Activated naive CD8-positive, alpha-beta T cell (primary cell): Measurements from ENCODE around the gene CD274.
"Not testable (repeated sequence)": the region's sequence is repeated elsewhere in the genome, so short reads cannot be mapped to it uniquely, and the experiment has no call there.

Experiments used
- H3K27ac Mint-ChIP-seq: one replicate; pipeline ENCODE4 v1.8.0; 2021; ENCODE audit warnings: mixed read lengths
- H3K27me3 Mint-ChIP-seq: one replicate; pipeline ENCODE4 v1.8.0; 2021; ENCODE audit warnings: mixed read lengths
- H3K36me3 Mint-ChIP-seq: one replicate; pipeline ENCODE4 v1.8.0; 2021; ENCODE audit warnings: mixed read lengths
- H3K4me1 Mint-ChIP-seq: one replicate; pipeline ENCODE4 v1.8.0; 2021; ENCODE audit warnings: low read depth, mixed read lengths
- H3K4me3 Mint-ChIP-seq: one replicate; pipeline ENCODE4 v1.8.0; 2021; ENCODE audit warnings: mild to moderate bottlenecking, mixed read lengths
- H3K9me3 Mint-ChIP-seq: one replicate; pipeline ENCODE4 v1.8.0; 2021; ENCODE audit warnings: low read depth, mixed read lengths

The CD274 gene

DNA sequence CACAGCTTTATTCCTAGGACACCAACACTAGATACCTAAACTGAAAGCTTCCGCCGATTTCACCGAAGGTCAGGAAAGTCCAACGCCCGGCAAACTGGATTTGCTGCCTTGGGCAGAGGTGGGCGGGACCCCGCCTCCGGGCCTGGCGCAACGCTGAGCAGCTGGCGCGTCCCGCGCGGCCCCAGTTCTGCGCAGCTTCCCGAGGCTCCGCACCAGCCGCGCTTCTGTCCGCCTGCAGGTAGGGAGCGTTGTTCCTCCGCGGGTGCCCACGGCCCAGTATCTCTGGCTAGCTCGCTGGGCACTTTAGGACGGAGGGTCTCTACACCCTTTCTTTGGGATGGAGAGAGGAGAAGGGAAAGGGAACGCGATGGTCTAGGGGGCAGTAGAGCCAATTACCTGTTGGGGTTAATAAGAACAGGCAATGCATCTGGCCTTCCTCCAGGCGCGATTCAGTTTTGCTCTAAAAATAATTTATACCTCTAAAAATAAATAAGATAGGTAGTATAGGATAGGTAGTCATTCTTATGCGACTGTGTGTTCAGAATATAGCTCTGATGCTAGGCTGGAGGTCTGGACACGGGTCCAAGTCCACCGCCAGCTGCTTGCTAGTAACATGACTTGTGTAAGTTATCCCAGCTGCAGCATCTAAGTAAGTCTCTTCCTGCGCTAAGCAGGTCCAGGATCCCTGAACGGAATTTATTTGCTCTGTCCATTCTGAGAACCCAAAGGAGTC, at the start of gene CD274:
Gene CD274 (plus strand): TSS at position 184 of the 733 bp plus-strand sequence. CDS start 5,572 bp downstream, outside the sequence.
- Mint-ChIP-seq H3K27ac (peak within 1 kb of the TSS; percentile 95), H3K4me1 (peaks cover 76% of the 10 kb centered on the region), H3K27me3 (no peaks in the 10 kb centered on the region), H3K9me3 (no peaks in the 10 kb centered on the region), H3K4me3 (peak within 1 kb of the TSS; percentile 92), H3K36me3 (peaks cover 7% of the 10 kb centered on the region)

DNA sequence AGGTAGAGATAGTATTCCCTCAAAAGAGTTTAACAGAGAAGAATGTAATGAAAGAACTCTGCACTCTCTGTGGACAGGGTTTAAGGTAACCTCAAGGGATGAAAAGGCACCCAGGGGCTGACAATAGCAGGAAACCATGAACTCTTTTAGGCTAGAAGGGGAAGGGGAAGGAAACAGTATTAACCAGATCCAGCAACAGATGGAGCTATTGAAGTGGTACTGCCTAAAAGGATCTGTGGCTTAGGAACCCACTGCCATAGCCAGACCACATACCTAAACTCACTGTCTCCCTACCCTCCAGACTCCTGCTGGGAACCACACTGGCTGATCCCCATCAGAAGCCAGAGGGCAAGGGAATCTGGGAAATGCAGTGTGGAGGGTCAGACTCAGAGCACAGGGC, 48.1 kb upstream of the CD274 start:
- H3K4me1 Mint-ChIP-seq = peaks cover 33% of the 10 kb centered on the region
- no peak overlapping the region for H3K4me3 Mint-ChIP-seq
- no peak overlapping the region for H3K27ac Mint-ChIP-seq
- H3K27me3 Mint-ChIP-seq = no peaks in the 10 kb centered on the region
- H3K9me3 Mint-ChIP-seq = peaks cover 3% of the 10 kb centered on the region
- H3K36me3 Mint-ChIP-seq = peaks cover 24% of the 10 kb centered on the region

DNA sequence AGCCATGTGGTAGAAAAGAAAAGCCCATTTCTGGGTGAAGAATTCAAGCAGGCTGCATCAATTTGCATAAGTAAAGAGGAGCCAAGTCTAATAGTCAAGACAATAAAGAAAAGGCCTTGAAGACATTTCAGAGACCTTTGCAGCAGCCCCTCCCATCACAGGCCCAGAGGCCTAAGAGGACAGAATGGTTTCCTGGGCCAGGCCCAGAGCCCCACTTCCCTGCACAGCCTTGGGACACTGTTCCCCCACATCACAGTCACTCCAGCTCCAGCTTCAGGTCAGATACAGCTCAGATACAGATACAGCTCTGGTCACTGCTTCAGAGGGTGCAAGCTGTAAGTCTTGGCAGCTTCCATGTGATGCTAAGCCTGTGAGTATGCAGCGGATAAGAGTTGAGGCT, 41.7 kb upstream of the CD274 start:
- peaks cover 21% of the 10 kb centered on the region for H3K9me3 Mint-ChIP-seq
- H3K27ac Mint-ChIP-seq = no peak overlapping the region
- no peak overlapping the region for H3K4me3 Mint-ChIP-seq
- H3K36me3 Mint-ChIP-seq = peaks cover 45% of the 10 kb centered on the region
- H3K4me1 Mint-ChIP-seq = peaks cover 10% of the 10 kb centered on the region
- H3K27me3 Mint-ChIP-seq = no peaks in the 10 kb centered on the region

DNA sequence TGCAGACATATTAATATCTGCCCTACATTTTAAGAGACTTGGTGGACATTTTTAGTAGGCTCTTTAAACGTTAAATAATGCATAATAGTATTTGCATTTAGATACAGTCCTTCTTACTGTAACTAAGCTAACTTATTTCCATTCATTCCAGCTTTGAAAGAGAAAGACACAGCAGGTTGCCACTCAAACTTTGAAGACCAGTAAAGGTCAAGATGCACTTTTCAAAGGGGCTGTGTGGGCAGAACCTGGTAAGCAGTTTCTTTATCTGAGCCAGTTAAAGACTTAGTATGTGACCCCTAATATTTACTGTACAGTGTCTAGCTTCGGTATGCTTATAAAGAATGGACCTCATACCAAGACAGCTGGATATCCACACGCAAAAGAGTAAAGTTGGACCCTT, 33.4 kb upstream of the CD274 start:
- Mint-ChIP-seq H3K27me3 (no peaks in the 10 kb centered on the region), H3K36me3 (peaks cover 34% of the 10 kb centered on the region), H3K4me1 (peaks cover 8% of the 10 kb centered on the region), H3K27ac (no peak overlapping the region), H3K4me3 (no peak overlapping the region), H3K9me3 (peaks cover 7% of the 10 kb centered on the region)

DNA sequence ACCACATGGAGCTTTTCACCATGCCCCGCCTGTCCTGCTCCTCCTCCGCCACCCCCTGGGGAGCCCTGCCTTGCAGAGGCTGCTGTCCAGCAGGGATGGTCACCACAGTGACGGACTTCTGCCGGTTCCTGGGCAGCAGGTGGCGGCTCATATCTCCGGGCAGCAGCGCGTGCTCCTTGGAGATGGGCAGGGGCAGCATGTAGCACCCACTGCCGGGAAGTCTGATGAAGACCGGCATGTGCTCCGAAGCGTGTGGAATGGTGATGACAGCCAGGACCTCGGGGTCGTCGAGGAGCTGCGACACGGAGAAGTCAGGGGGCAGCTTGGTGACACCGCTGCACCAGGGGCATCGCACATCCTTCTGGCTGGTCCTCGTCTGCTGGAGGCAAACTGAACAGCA, 31.9 kb upstream of the CD274 start:
- H3K36me3 Mint-ChIP-seq = peaks cover 23% of the 10 kb centered on the region
- H3K27me3 Mint-ChIP-seq = no peaks in the 10 kb centered on the region
- H3K4me1 Mint-ChIP-seq = peaks cover 8% of the 10 kb centered on the region
- H3K9me3 Mint-ChIP-seq = no peaks in the 10 kb centered on the region
- no peak overlapping the region for H3K27ac Mint-ChIP-seq
- no peak overlapping the region for H3K4me3 Mint-ChIP-seq

DNA sequence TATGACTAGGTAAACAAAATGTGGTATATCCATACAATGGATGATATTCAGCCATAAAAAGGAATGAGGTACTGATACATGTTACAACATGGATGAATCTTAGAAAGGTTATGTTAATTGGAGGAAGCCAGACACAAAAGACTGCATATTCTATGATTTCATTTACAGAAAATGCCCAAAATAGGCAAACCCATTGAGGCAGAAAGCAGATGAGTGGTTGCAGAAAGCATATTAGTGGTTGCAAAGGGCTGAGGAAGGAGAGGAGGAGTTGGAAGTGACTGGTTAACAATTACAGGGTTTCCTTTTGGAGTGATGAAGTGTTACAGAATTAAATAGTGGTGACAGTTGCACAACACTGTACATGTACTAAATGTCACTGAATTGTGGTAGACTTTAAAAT, 30.4 kb upstream of the CD274 start:
- Mint-ChIP-seq H3K9me3 (no peaks in the 10 kb centered on the region), H3K4me1 (peaks cover 8% of the 10 kb centered on the region), H3K4me3 (no peak overlapping the region), H3K27ac (no peak overlapping the region), H3K27me3 (no peaks in the 10 kb centered on the region), H3K36me3 (peaks cover 21% of the 10 kb centered on the region)

DNA sequence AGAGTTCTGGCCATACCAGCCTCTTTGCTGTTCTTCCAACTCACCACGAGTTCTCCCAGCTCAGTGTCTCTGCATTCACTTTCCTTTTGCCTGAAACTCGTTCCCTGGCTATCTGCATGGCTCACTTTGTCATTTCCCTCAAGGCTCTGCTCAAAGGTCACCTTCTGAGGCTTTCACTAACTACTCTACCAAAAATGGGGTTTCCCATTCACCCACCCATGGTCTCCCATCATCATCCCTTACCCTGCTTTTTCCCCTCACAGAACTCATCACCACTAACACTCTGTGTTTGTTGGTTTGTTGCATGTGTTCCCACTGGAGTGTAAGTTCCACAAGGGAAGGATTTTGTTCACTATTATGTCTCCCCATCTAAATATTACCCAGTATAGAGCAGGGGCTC, 29.2 kb upstream of the CD274 start:
- peak overlapping the region; percentile 2 for H3K27ac Mint-ChIP-seq

DNA sequence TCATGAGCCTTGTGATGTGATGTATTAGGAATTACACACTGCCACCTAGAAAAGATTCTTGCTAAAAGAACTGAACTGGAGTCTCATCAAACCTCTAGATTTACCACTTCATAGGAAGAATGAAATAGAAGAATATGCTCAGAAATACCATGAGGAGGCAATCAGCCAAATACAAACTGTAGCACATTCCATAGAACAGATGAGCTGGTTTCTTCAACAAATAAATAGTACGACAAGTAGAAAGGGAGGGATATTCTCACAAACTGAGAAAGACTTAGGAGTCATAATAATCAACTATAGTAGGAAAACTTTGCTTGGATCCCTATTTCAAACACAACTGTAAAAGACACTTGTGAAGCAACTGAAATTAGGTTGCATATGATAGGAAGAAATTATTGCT, 28.1 kb upstream of the CD274 start:
- Mint-ChIP-seq H3K4me3 (no peak overlapping the region), H3K36me3 (peaks cover 15% of the 10 kb centered on the region), H3K27ac (no peak overlapping the region), H3K27me3 (no peaks in the 10 kb centered on the region), H3K9me3 (no peaks in the 10 kb centered on the region), H3K4me1 (peaks cover 6% of the 10 kb centered on the region)

More for the DNA sequence above, 29.2 kb upstream of the CD274 start:
- Mint-ChIP-seq H3K4me3 (no peak overlapping the region), H3K4me1 (peaks cover 6% of the 10 kb centered on the region), H3K9me3 (no peaks in the 10 kb centered on the region), H3K36me3 (peaks cover 16% of the 10 kb centered on the region), H3K27me3 (no peaks in the 10 kb centered on the region)

DNA sequence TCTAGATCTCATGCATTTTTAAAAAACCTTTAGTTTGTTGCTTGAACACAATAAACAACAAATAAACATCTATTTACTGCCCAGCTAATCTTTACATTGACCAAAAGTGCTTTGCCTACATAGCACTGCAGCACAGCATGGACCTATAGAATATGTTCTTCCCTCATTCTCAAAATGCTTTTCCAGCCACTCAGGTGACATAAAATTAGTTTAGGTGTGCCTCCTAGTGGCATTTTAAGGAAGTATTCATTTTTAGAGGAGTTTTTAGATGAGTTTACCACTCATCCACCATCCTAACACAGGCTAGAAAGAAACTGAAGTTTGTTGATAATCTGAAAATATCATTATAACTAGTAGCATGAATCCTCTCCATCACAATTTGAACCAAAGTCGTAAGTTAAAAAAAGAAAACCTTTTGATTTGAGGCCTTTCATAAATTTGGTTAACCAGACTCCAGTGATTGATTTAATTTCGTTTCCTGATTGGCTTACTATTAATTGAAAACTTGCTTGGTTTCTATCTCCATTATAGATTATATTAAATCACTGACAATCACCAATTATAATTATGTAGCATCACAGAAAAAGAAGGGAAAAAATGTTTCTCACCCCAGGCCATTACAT, 25.2 kb upstream of the CD274 start:
- Mint-ChIP-seq H3K4me3 (no peak overlapping the region), H3K27ac (no peak overlapping the region), H3K4me1 (peaks cover 6% of the 10 kb centered on the region), H3K27me3 (no peaks in the 10 kb centered on the region), H3K9me3 (no peaks in the 10 kb centered on the region), H3K36me3 (peaks cover 4% of the 10 kb centered on the region)

DNA sequence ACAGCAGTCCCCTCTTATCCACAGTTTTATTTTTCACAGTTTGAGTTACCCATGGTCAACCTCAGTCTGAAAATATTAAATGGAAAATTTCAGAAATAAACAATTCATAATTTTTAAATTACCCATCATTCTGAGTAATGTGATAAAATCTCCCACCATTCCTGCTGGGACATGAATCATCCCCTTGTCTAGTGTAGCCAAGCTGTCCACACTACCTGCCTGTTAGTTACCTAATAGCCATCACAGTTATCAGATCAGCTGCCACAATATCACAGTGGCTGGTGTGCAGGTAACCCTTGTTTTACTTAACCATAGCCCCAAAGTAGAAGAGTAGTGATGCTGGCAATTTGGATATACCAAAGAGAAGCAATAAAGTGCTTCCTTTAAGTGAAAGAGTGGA, 23.3 kb upstream of the CD274 start:
- Mint-ChIP-seq H3K27me3 (no peaks in the 10 kb centered on the region), H3K9me3 (no peaks in the 10 kb centered on the region), H3K4me1 (no peaks in the 10 kb centered on the region), H3K27ac (no peak overlapping the region), H3K36me3 (peaks cover 9% of the 10 kb centered on the region), H3K4me3 (no peak overlapping the region)

DNA sequence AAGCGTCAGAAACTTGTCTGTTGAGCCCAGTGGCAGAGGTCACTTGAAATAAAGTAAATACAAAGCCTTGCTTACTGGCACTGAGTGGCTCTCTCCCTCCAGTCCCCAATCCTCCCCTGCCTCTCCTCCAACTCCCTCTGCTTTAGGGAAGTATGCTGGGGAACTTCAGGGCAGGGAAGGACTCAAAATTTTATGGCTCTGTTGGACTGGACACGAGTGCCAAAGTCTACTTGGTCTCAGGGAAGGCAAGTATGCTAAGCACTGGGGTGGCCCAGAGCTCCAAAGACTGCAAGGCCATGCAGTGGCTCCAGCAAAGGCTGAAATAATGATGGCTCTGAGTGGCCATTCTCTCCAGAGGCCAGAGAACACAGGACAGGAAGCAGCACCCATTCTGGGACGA, 22.2 kb upstream of the CD274 start:
- Mint-ChIP-seq H3K27ac (no peak overlapping the region), H3K4me3 (no peak overlapping the region), H3K36me3 (peaks cover 9% of the 10 kb centered on the region), H3K27me3 (no peaks in the 10 kb centered on the region), H3K4me1 (no peaks in the 10 kb centered on the region), H3K9me3 (no peaks in the 10 kb centered on the region)

DNA sequence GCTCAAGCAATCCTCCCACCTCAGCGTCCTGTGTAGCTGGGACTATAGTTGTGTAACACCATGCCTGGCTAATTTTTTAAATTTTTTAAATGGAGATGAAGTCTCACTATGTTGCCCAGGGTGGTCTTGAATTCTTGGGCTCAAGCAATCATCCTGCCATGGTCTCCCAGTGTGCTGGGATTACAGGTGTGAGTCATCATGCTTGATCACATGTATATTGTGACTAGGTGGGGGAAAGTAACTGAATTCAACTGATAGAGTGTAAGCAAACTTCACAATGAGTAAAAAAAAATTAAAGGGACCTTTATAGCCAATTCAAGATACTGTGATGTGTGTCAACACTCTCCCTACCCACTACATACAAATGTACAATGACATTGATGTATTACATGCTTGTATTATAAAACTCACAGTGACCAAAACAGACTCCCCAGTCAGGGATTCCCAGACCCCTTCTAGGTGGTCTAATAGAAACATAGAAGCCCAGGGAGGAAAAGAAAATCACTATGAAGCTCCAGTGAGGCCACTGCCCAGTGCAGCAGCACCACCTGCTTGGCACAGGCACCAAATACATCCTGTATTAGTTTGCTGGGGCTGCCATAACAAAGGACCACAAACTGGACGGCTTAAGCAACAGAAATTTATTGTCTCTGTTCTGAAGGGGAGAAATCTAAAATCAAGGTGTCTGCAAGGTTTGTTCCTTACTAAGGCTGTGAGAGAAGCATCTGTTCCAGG, 21.4 kb upstream of the CD274 start:
- peaks cover 9% of the 10 kb centered on the region for H3K36me3 Mint-ChIP-seq
- no peaks in the 10 kb centered on the region for H3K9me3 Mint-ChIP-seq
- no peaks in the 10 kb centered on the region for H3K27me3 Mint-ChIP-seq
- no peak overlapping the region for H3K4me3 Mint-ChIP-seq
- H3K27ac Mint-ChIP-seq = no peak overlapping the region
- H3K4me1 Mint-ChIP-seq = no peaks in the 10 kb centered on the region

DNA sequence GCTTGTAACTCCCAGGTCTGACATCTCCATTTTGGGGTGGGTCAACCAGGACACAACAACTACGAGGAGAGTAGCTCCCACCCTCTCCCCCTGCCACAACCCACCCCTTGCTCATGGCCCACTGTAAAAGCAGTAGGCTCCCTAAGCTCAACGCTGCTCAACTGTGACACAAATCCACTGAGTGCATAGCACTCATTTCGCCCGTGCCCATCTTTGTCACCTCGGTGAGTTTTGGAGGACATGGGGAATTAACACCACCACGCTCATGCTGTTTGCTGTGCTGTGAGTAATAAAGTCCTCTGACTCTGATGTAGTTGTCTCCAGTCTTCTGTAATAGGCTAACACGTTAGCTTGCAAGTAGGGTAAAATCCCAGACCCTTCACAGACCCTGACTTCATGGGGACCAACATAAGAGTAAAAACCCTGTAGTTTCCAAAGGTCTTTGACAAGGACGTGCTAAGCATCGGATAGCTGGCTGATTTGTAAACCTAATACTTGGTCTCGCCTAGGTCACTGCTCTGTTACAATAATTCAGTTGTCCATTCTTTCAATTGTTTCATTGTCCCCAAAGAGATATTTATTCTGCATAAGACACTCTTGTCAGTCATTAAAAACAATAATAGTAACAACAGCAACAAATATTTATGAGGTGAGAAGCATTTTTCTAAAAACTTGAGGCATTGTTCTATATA, 20.3 kb upstream of the CD274 start:
- Mint-ChIP-seq H3K27ac (no peak overlapping the region), H3K27me3 (no peaks in the 10 kb centered on the region)

DNA sequence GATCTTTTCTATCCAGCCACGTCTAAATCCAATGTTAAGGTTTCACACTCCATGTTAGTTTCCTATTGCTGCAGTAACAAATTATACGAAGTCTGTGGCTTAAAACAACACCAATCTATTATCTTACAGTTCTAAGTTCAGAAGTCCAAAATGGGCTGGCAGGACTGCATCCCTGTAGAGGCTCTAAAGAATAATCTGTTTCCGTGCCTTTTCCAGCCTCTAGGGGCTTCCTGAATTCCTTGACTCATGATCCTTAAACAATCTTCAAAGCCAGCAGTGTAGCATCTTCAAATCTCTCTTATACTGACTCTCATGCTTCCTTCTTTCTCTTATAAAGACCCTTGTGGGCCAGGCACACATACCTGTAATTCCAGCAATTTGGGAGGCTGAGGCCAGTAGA, 19.4 kb upstream of the CD274 start:
- Mint-ChIP-seq H3K4me3 (no peak overlapping the region), H3K27ac (no peak overlapping the region), H3K9me3 (no peaks in the 10 kb centered on the region), H3K27me3 (no peaks in the 10 kb centered on the region), H3K36me3 (peaks cover 12% of the 10 kb centered on the region), H3K4me1 (peaks cover 7% of the 10 kb centered on the region)

More for the DNA sequence above, 20.3 kb upstream of the CD274 start:
- no peak overlapping the region for H3K4me3 Mint-ChIP-seq
- no peaks in the 10 kb centered on the region for H3K9me3 Mint-ChIP-seq
- H3K36me3 Mint-ChIP-seq = peaks cover 9% of the 10 kb centered on the region
- H3K4me1 Mint-ChIP-seq = no peaks in the 10 kb centered on the region

DNA sequence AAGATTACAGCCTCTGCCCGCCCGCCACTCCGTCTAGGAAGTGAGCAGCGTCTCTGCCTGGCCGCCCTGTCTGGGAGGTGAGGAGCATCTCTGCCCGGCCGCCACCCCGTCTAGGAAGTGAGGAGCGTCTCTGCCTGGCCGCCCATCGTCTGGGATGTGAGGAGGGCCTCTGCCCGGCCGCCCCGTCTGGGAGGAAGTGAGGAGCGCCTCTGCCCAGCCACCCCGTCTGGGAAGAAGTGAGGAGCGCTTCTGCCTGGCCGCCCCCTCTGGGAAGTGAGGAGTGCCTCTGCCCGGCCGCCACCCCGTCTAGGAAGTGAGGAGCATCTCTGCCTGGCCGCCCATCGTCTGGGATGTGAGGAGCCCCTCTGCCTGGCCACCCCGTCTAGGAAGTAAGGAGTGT, 17.5 kb upstream of the CD274 start:
- not testable (repeated sequence) for H3K27me3 Mint-ChIP-seq, H3K27ac Mint-ChIP-seq, H3K4me3 Mint-ChIP-seq, H3K9me3 Mint-ChIP-seq
- Mint-ChIP-seq H3K36me3 (peaks cover 12% of the 10 kb centered on the region), H3K4me1 (peaks cover 24% of the 10 kb centered on the region)
